ENCODE results near the gene NRG3. TPM values are rescaled to one million over a fixed set of nuclear protein-coding genes. Genes with fewer than 3 reads are reported as not detected.

The NRG3 gene
- total and polyA plus RNA-seq, 12 donors: 0.46 to 3.8 (median 1.3) TPM

DNA sequence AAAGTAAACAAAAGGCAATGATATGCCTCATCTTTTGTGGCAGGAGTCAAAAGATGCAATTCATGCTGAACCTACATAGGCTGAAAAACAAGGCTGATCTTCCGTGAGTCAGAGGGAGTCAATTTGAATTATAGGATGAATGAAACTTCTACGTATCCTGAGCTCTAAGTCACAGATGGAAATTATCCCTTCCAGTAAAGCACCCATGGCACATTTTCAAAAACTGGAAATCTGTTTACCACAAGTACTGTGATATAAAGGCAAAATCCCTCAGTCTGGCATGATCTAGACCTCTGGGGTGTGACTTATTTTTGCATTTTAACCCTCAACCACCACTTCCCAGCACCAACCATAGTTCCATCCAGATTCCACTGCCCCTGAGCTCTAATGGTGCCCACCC, 69.6 kb downstream of the NRG3 start:
- Histone ChIP-seq H3K9me3 (replicated peaks in 1 of 3) (no peaks in the 10 kb centered on the region), H3K36me3 (replicated peaks in 1 of 2) (no peaks in the 10 kb centered on the region), H3K27me3 (no peaks in the 10 kb centered on the region), H3K4me3 (no peak overlapping the region), H3K4me1 (replicated peaks in 1 of 2) (no peaks in the 10 kb centered on the region), H3K27ac (no peak overlapping the region)
- intact Hi-C loops (cut with DNase I): no loop called here
- DNase-seq: no peak
- TF ChIP-seq POLR2A (IDR thresholded peaks at IDR 0.05): no peak
- TF ChIP-seq, protein P1, sequence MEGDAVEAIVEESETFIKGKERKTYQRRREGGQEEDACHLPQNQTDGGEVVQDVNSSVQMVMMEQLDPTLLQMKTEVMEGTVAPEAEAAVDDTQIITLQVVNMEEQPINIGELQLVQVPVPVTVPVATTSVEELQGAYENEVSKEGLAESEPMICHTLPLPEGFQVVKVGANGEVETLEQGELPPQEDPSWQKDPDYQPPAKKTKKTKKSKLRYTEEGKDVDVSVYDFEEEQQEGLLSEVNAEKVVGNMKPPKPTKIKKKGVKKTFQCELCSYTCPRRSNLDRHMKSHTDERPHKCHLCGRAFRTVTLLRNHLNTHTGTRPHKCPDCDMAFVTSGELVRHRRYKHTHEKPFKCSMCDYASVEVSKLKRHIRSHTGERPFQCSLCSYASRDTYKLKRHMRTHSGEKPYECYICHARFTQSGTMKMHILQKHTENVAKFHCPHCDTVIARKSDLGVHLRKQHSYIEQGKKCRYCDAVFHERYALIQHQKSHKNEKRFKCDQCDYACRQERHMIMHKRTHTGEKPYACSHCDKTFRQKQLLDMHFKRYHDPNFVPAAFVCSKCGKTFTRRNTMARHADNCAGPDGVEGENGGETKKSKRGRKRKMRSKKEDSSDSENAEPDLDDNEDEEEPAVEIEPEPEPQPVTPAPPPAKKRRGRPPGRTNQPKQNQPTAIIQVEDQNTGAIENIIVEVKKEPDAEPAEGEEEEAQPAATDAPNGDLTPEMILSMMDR (IDR thresholded peaks at IDR 0.05): no peak
- WGBS, 4 donors: 61 to 76% (median 67%) methylated on average over 2 of the region's 2 CpGs

DNA sequence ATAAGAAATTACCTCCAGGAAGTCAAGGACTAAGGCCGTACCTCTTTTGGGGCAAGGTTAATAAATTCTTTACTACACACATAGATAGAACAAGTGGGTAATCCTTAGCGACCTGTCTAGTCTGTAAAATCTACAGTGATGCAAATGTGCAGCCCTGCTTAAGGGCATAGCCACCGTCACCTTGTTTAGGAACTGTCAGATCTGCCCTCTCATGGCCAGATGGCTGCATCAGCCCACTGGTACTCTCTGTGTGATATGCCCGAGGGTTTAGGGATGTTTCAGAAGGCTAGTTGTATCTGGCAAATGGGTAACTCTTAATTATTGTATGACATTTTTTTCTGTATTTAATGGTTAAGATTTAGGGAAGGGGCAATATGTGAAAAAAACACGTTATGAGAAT, 74.3 kb downstream of the NRG3 start:
- H3K4me3 ChIP-seq: no peak overlapping the region
- H3K36me3 ChIP-seq (replicated peaks in 1 of 2): no peaks in the 10 kb centered on the region
- intact Hi-C loops (cut with DNase I): no loop called here
- no peak for DNase-seq
- 64 to 74% (median 66%) methylated on average over 5 of the region's 5 CpGs for WGBS, 4 donors
- H3K9me3 ChIP-seq (replicated peaks in 1 of 3): no peaks in the 10 kb centered on the region
- no peaks in the 10 kb centered on the region for H3K4me1 ChIP-seq (replicated peaks in 1 of 2)
- H3K27ac ChIP-seq: no peak overlapping the region
- no peaks in the 10 kb centered on the region for H3K27me3 ChIP-seq
- TF ChIP-seq POLR2A (IDR thresholded peaks at IDR 0.05): no peak
- TF ChIP-seq, protein P1 (IDR thresholded peaks at IDR 0.05): no peak

DNA sequence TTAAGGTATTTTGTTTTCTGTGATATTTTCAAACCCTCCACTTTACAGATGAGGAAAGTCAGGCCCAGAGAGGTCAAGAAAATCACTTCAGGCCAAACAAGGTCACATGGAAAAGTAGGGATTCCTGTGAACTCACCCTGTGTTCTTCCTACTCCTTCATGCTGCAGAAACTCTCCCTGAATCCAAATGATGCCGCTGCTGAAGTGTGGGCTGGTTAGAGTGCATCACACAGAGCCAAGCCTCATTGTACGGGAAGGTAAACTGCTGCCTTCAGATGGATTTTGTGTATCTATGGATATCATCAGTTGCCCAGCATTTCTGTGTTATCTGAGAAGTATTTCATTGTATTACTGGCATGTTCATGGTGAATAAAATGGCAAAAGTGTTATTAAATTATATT, 75.4 kb downstream of the NRG3 start:
- no peak for TF ChIP-seq POLR2A (IDR thresholded peaks at IDR 0.05)
- TF ChIP-seq, protein P1 (IDR thresholded peaks at IDR 0.05): no peak
- Histone ChIP-seq H3K27ac (no peak overlapping the region), H3K27me3 (no peaks in the 10 kb centered on the region), H3K9me3 (replicated peaks in 1 of 3) (no peaks in the 10 kb centered on the region), H3K36me3 (replicated peaks in 1 of 2) (no peaks in the 10 kb centered on the region), H3K4me1 (replicated peaks in 1 of 2) (no peaks in the 10 kb centered on the region), H3K4me3 (no peak overlapping the region)
- 60 to 100% (median 87%) methylated on average over 2 of the region's 2 CpGs for WGBS, 4 donors
- no peak for DNase-seq
- intact Hi-C loops (cut with DNase I): no loop called here

DNA sequence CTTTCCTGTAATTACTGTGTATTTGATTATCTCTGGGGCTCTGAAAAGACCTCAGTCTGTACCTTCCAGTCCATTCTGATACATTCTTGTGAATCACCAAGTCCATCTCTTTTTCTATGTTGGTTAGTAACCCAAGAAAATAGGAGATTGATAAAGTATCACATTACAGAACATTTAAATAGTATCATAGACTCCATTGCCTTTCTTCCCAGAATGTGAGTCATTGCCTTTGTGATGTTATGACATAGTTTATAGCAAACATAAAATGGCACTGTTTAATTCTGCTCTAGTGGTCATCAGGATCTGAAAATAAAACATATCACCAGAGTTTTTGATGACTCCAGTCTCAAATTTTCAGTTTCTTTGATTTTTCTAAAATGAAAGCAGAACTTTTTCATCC, 78.4 kb downstream of the NRG3 start:
- no peak overlapping the region for H3K27ac ChIP-seq
- H3K36me3 ChIP-seq (replicated peaks in 1 of 2): no peaks in the 10 kb centered on the region
- TF ChIP-seq, protein P1 (IDR thresholded peaks at IDR 0.05): no peak
- no peak for TF ChIP-seq POLR2A (IDR thresholded peaks at IDR 0.05)
- H3K4me1 ChIP-seq (replicated peaks in 1 of 2): no peaks in the 10 kb centered on the region
- H3K9me3 ChIP-seq (replicated peaks in 1 of 3): no peaks in the 10 kb centered on the region
- H3K27me3 ChIP-seq: no peaks in the 10 kb centered on the region
- intact Hi-C loops (cut with DNase I): no loop called here
- no peak for DNase-seq
- H3K4me3 ChIP-seq: no peak overlapping the region
